Measurements from ENCODE around the gene TMEM14C. TPM values are rescaled to one million over a fixed set of nuclear protein-coding genes. Genes with fewer than 3 reads are reported as not detected.
A peak's percentile ranks its signal among the peaks of the same experiment; 100 is the strongest.
"Not testable (repeated sequence)": the region's sequence is repeated elsewhere in the genome, so short reads cannot be mapped to it uniquely, and the experiment has no call there.

Gene TMEM14C
- total and polyA plus RNA-seq, 8 donors, result 1.4 to 139 (median 96.1) TPM

DNA sequence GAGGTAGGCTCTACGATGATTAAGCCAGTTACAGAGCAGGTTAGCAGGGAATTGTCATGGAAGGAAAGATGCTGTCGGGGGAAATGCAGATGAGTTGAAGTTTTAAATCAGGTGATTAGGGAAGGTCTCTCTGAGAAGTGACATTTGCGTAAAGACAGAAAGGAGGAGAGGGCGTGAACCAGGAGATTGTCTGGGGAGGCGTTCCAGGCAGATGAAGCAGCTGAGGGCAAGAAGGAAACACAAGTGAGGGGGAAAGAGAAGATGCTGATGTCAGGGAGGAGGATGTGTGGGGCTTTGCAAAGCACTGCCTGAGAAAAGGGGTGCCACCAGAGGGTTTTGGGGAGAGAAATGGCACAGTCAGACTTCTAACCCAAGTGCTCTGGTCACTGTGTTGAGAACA, 22.2 kb downstream of the TMEM14C start:
- H3K4me3 ChIP-seq, result no peak overlapping the region
- H3K9me3 ChIP-seq, result no peaks in the 10 kb centered on the region
- no peak for DNase-seq
- no peaks in the 10 kb centered on the region for H3K27me3 ChIP-seq
- H3K36me3 ChIP-seq, result peaks cover 0 to 23% (median 22%) of the 10 kb centered on the region in 4 donors
- peaks cover 27 to 31% (median 29%) of the 10 kb centered on the region in 4 donors for H3K4me1 ChIP-seq
- H3K27ac ChIP-seq, result no peak overlapping the region
- intact Hi-C loops (cut with DNase I; ENCODE audit: low total_unique reads), result no loop called here
- WGBS, 5 donors, result 86 to 92% (median 91%) methylated on average over 5 of the region's 5 CpGs
- TF ChIP-seq EP300 (IDR thresholded peaks at IDR 0.05) (no peak), POLR2AphosphoS5 (IDR thresholded peaks at IDR 0.05) (no peak), POLR2A (IDR thresholded peaks at IDR 0.05) (no peak)
- TF ChIP-seq, protein P1, sequence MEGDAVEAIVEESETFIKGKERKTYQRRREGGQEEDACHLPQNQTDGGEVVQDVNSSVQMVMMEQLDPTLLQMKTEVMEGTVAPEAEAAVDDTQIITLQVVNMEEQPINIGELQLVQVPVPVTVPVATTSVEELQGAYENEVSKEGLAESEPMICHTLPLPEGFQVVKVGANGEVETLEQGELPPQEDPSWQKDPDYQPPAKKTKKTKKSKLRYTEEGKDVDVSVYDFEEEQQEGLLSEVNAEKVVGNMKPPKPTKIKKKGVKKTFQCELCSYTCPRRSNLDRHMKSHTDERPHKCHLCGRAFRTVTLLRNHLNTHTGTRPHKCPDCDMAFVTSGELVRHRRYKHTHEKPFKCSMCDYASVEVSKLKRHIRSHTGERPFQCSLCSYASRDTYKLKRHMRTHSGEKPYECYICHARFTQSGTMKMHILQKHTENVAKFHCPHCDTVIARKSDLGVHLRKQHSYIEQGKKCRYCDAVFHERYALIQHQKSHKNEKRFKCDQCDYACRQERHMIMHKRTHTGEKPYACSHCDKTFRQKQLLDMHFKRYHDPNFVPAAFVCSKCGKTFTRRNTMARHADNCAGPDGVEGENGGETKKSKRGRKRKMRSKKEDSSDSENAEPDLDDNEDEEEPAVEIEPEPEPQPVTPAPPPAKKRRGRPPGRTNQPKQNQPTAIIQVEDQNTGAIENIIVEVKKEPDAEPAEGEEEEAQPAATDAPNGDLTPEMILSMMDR (IDR thresholded peaks at IDR 0.05), result no peak

DNA sequence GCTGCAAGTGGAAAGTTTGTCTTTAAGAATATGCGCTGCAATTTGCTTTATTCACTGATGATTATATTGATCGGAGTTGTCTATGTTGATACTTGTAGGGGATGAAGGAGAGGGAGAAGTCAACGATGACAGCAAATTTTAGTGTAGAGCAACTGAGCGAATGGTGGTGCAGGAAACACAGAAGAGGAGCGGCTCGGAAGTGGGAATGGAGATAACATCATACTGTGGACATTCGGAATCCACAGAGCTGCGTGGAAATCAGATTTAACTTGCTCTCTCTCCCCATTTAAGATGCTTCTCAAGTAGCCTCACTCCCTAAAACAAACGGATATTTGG, 24.0 kb downstream of the TMEM14C start:
- peak overlapping the region; percentile 60 to 75 (median 70) for H3K4me3 ChIP-seq
- H3K9me3 ChIP-seq, result no peaks in the 10 kb centered on the region
- WGBS, 5 donors, result 37 to 52% (median 44%) methylated on average over 9 of the region's 9 CpGs
- intact Hi-C loops (cut with DNase I; ENCODE audit: low total_unique reads), result no loop called here
- TF ChIP-seq POLR2A (IDR thresholded peaks at IDR 0.05) (no peak), POLR2AphosphoS5 (IDR thresholded peaks at IDR 0.05) (no peak), EP300 (IDR thresholded peaks at IDR 0.05) (no peak)
- TF ChIP-seq, protein P1 (IDR thresholded peaks at IDR 0.05), result no peak
- peak overlapping the region; percentile 76 to 92 (median 90) for H3K27ac ChIP-seq
- DNase-seq, result no peak
- peaks cover 27 to 47% (median 35%) of the 10 kb centered on the region in 4 donors for H3K4me1 ChIP-seq
- no peaks in the 10 kb centered on the region for H3K27me3 ChIP-seq
- H3K36me3 ChIP-seq, result peaks cover 9 to 36% (median 33%) of the 10 kb centered on the region in 4 donors

DNA sequence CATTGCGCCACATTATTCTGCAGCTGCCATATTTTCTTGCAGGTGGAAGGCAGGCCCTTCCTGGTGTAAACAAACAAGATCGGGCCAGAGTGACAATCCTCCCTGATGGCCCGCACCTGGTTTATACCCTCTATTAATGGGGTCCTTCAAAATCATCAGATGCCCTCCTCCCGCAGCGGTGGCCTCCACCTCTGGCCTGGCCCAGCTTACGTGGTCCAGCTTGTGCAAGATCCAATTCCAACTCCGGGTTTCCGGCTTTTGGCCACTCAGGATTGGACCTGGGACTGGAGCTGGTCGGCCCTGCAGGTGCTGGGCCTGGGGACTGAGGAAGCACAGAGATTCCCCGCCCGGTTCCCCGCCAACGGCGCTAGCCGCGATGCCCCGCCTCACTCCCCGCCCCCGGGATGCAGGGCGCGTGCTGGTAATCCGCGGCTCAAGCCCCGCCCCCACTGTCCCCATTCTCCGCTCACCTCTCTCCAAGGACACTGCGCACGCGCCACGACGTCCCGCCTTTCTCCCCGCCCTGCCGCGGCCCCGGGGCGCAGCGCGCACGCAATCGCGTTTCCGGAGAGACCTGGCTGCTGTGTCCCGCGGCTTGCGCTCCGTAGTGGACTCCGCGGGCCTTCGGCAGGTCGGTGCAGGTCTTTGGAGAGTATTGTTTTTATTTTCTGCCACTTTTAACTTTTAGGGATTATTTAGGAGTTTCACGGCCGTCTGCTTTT, 24.5 kb downstream of the TMEM14C start, which contains the start of gene TMEM14B:
TMEM14B (plus strand) TSS at position 555 of the 722 bp plus-strand sequence. CDS start 1,441 bp downstream, outside the sequence.
- intact Hi-C loops (cut with DNase I; ENCODE audit: low total_unique reads), result no loop called here
- WGBS, 5 donors, result 1% methylated on average over 23 to 52 of the region's 52 CpGs
- DNase-seq, result peak; percentile 100
- Histone ChIP-seq H3K4me3 (peak within 1 kb of the TSS; percentile 60 to 75 (median 70)), H3K27ac (peak within 1 kb of the TSS; percentile 76 to 92 (median 90)), H3K36me3 (peaks cover 10 to 36% (median 33%) of the 10 kb centered on the region in 4 donors), H3K27me3 (no peaks in the 10 kb centered on the region), H3K4me1 (peaks cover 27 to 47% (median 35%) of the 10 kb centered on the region in 4 donors), H3K9me3 (no peaks in the 10 kb centered on the region)
- TF ChIP-seq EP300 (IDR thresholded peaks at IDR 0.05), result no peak
- peak in 1 of 4 donors; percentile 56 for TF ChIP-seq POLR2A (IDR thresholded peaks at IDR 0.05)
- peak; percentile 95 to 99 (median 97) for TF ChIP-seq POLR2AphosphoS5 (IDR thresholded peaks at IDR 0.05)

DNA sequence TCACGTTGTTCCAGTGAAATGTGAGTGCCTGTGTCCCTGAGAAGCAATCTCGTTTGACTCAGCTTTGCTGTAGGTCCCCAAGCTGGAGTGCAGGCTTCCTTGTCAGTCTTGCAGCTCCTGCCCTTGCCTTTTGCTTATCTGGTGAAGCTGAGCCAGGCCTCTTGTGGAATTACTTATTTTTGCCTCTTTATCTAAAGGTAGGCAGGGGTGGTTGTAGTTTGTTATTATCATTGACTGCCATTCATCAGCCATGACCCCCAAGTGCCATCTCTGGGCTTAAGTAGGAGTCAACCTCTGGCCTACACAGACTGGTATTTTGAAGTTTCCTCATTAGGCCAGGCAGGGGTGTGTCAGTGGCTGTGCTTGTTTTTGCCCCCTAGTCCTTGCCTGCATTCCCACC, 26.9 kb downstream of the TMEM14C start:
- Histone ChIP-seq H3K27me3 (no peaks in the 10 kb centered on the region), H3K4me1 (peaks cover 27 to 47% (median 35%) of the 10 kb centered on the region in 4 donors), H3K4me3 (no peak overlapping the region), H3K36me3 (peaks cover 17 to 55% (median 50%) of the 10 kb centered on the region in 4 donors), H3K9me3 (no peaks in the 10 kb centered on the region), H3K27ac (no peak overlapping the region)
- intact Hi-C loops (cut with DNase I; ENCODE audit: low total_unique reads), result no loop called here
- 10 to 35% (median 27%) methylated on average over 2 of the region's 2 CpGs for WGBS, 5 donors
- peak in 1 of 2 donors; percentile 20 for DNase-seq
- TF ChIP-seq EP300 (IDR thresholded peaks at IDR 0.05), result no peak
- TF ChIP-seq POLR2AphosphoS5 (IDR thresholded peaks at IDR 0.05), result no peak
- TF ChIP-seq POLR2A (IDR thresholded peaks at IDR 0.05), result no peak
- TF ChIP-seq, protein P1 (IDR thresholded peaks at IDR 0.05), result no peak

DNA sequence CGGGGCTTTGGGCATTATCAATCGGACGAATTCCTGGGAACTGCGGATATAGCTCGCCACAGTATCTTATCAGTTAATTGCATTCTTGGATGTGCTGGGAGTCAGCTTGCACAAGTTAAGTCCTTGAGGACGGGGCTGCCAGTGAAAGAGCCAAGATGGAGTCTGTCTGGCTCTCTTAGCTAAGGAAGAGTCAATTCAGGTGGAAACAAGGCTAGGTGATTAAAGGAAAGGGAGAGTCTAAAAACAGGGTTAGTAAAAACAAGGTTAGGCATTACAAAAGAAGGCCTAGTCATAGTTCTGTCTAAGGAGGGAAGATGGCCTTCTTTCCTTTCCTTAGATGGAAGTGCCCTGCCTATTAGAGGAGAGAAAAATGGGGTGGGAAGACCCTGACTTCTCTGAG, 27.7 kb downstream of the TMEM14C start:
- H3K36me3 ChIP-seq, result peaks cover 17 to 64% (median 58%) of the 10 kb centered on the region in 4 donors
- intact Hi-C loops (cut with DNase I; ENCODE audit: low total_unique reads); H3K27me3 ChIP-seq; H3K27ac ChIP-seq; DNase-seq; H3K9me3 ChIP-seq; H3K4me3 ChIP-seq: not testable (repeated sequence)
- 64 to 82% (median 71%) methylated on average over 6 of the region's 6 CpGs for WGBS, 5 donors
- H3K4me1 ChIP-seq, result peaks cover 27 to 47% (median 35%) of the 10 kb centered on the region in 4 donors

DNA sequence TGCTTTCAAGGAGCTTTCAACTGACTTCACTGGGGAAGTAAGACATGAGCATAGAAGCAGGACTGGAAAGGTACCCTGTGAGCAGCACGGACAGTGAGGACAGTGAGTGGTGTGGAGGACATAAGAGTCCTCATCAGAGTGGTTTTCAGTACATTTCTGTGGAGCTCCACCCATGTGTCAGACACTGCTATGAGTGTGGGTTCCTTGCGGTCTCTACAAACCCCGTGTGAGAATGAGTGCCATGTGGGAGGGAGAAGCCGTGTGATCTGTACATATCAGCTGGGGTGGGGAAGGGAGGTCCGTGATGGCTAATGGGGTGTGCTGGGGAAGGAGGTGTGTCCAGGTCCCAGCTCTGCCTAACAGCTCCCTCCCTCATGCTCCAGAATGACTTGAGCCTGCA, 28.9 kb downstream of the TMEM14C start:
- H3K9me3 ChIP-seq; H3K27me3 ChIP-seq; intact Hi-C loops (cut with DNase I; ENCODE audit: low total_unique reads); DNase-seq; H3K4me3 ChIP-seq; H3K27ac ChIP-seq: not testable (repeated sequence)
- 58 to 88% (median 73%) methylated on average over 4 to 5 of the region's 5 CpGs for WGBS, 5 donors
- Histone ChIP-seq H3K4me1 (peaks cover 25 to 45% (median 31%) of the 10 kb centered on the region in 4 donors), H3K36me3 (peaks cover 17 to 75% (median 70%) of the 10 kb centered on the region in 4 donors)

Measured in stomach (tissue), 9 donors.